Stimulated activated CD4-positive, alpha-beta T cell treated with anti-CD3 and anti-CD28 coated beads, Interleukin-1b, Interleukin-23, amount 100 ng/mL, for 4 hours (primary cell): Measurements from ENCODE around the gene KLK11.

Experiments
- DNase-seq, 2 donors: peaks; one replicate each; pipeline ENCODE4 v3.0.0-alpha.2; 2020; ENCODE audit warnings: low read depth in 2 of 2

KLK11 gene

GRCh38 chr19:51029718-51030117, 3.3 kb upstream of the KLK11 start:
- DNase-seq: no peak

DNA sequence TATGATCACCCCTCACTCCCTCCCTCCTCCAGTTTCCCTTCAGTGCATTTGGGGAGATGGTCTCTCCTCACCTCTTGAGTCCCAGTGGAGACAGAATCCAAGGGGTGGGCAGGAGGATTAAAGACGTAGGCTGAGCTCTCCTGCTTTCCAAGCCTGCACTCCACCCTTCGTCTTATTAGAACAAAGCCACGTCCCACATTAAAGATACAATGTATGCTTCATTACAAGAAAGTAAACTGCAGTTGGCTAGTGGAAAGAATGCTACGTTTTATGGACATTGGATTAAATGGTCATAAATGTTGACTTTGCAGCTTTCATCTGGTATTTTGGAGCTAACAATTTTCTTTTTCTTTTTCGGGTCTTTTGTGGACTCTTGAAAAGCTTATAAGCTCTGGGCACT, 1.5 kb upstream of the KLK11 start:
- no peak for DNase-seq

GRCh38 chr19:51027126-51027806, 850 bp upstream of the KLK11 start:
- no peak for DNase-seq

DNA sequence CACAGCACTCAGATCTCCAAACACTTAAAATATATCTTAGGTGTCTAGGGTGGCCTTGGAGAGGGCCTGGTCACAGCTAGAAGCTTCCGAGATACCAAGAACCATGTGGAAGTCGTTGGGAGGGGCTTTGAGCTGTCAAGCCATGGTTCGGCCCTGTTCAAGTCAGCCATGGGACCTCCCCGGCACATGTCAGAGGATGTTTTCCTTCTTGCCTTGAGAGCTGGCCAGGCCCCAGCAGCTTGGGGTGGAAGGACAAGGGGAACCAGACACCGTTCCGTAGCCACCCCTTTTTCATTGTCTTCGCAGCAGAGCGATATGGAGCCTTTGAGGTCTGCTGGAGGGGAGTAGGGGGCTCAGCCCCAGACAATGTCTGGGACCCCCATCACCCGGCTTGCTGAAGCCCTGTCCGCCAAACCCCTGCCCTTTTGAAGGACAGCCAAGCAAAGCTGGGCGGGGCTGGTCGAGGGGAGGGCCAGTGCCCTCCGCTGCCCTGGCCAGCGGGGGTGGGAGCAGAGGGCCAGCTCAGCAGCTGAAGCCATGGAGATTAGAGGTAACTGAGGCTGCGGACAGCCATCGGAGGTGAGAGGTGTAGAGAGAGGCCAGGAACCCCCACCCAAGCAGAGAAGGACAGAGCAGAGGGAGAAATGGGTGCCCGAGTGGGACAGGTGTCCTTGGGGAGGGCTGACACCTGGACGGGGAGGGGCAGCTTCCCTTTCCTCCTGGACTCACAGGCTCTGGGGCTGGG, 435 bp downstream of the KLK11 start:
- DNase-seq: no peak

- no peak for DNase-seq
These were observed 1.0 kb downstream of the KLK11 start for GRCh38 chr19:51025401-51025800.

DNA sequence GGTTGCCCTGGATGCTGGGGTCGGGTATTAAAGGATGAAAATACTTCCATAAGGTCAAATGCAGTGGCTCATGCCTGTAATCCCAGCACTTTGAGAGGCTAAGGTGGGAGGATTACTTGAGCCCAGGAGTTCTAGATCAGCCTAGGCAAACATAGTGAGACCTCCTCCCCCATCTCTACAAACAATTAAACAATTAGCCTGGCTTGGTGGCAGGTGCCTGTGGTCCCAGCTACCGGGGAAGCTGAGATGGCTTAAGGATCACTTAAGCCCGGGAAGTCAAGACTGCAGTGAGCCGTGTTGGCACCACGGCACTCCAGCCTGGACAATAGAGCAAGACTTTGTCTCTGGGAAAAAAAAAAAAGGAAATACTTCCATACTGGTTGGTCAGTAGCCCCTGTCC, 1.5 kb downstream of the KLK11 start:
- DNase-seq: no peak

DNA sequence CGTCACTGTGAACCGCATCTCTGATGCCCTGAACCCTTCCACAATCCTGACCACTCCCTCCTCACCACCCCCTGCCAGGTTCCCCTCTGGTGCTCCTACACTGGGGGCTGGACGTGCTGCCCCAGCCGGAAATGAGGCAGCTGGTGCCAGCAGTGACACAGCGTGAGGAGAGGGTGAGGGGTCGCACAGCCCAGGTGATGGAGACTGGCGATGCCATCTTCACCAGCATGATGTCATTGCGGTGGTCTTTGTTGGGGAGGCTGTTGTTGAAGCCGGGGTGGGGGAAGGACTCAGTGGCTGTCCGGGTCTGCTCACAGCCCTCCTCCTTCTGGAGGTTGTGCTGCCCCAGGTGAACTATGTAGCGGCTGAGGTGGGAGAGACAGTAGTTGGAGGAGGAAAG, 2.5 kb downstream of the KLK11 start:
- DNase-seq: no peak

- no peak for DNase-seq
These were observed 3.9 kb downstream of the KLK11 start for GRCh38 chr19:51022526-51022925.

- DNase-seq: no peak
These were observed 5.3 kb downstream of the KLK11 start for GRCh38 chr19:51020988-51021651.

- DNase-seq: no peak
These were observed 6.9 kb downstream of the KLK11 start, which contains the start of gene KLK10 for GRCh38 chr19:51019544-51019925. TSS of gene KLK10 (minus strand) at chr19:51019709. CDS start at chr19:51019130, 579 bp downstream.

GRCh38 chr19:51018745-51019543, 7.5 kb downstream of the KLK11 start:
- DNase-seq: no peak

DNA sequence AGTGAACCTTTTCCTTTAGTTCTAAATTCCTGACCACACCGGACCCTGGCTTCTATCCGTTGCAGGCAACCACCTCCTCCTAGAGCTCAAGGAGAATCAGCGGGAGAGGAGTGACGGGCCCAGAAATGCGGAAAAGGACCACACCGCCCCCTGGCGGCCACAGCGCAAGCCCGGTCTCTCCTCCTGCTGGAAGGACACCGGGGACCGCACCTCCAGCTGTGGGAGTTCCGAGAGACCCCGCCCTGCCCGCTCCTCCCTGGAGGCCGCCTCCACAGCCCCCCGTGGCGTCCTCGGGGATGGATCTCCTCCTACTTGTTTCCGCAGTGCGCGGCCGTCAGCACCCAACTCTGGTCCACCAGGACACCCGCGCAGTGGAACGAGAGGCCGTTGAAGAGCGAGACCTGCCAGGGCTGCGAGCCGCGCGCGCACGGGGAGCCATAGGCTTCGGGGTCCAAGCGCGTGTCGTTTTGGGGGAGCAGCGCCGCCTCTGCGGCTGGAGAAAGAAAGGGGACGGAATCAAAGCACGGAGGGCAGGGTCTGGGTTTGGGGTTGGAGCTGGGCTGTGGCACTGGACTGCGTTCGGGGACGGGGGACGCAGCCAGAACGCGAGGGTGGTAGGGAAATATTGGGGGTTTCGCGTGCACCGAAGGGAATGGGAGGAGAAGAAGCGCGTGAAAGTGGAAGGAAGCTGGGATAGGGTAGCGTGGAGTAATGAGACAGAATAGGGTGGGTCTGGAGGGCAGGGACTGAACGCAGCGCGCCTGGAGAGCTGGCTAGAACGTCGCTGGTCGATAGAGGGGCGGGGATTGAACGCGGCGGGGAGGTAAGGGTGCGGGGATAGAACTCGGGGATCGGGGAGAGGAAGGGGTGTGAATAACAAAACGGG, 9.4 kb downstream of the KLK11 start:
- DNase-seq: peak; percentile 17 to 68

DNA sequence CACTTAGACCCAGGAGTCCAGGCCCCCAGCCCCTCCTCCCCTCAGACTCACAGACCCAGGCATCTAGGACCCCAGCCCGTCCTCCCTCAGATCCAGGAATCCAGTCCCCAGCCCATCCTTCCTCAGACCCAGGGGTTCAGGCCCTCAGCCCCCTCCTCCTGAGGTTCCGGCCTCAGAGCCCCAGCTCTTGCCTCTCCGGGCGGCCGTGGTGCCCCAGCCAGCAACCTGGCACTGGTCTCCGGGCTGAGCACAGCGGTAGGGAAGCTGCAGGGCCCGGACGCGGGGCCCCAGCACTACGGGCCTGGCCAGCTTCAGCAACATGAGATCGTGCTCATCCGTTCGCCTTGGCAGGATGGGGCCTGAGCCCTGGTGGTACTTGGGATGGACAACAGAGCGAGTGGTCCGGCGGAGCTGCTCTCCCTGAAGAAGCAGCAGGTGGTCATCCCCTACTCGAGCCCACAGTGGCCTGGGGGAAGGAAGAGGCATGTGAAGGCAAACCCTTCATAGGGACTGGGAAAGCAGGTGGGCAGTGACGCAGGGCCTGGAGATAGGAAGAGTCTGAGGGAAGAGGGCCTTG, 10.6 kb downstream of the KLK11 start:
- no peak for DNase-seq

DNA sequence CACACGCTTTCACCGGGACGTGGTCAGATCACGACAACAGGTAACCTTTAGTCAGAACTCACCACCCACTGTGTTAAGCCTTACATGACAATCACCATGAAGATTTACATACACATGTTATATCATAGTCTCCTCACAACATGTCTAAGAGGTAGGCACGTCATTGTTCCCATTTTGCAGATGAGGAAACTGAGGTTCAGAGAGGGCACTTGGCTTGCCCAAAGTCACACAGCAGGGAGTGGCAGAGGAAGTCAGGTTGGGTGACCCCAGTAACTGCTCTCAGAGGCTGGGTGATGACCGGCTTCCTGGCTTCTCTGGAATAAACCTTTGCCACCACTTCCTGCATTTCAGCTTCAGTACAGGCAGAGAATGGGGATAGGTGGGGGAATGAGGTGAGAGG, 12.2 kb downstream of the KLK11 start:
- no peak for DNase-seq

- no peak for DNase-seq
These were observed 13.7 kb downstream of the KLK11 start for GRCh38 chr19:51012661-51013190.

- no peak for DNase-seq
These were observed 16.2 kb downstream of the KLK11 start for GRCh38 chr19:51010066-51010795.

- DNase-seq: no peak
These were observed 17.1 kb downstream of the KLK11 start for GRCh38 chr19:51009061-51009891.

- DNase-seq: no peak
These were observed 18.9 kb downstream of the KLK11 start for GRCh38 chr19:51007488-51007887.

DNA sequence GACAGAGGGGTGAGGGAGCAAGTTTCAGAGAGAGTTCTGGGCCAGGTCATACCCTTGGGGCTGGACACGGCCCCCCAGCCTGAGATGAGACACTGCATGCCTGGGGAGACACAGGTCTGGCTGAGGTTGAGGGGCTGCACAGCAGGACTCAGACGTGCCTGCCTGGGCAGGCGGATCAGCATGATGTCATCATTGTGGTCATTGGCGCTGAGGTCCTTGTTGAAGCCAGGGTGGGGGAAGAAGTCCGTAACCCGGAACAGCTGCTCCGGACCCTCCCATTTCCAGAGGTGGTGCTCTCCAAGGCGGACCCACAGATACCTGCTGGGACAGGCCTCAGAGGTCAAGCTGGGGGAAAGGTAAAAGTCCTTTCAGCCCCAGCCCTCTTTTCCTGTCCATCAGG, 20.0 kb downstream of the KLK11 start:
- no peak for DNase-seq
